GM18868 (cell line): Measurements from ENCODE around the gene UIMC1.
"Not testable (repeated sequence)": the region's sequence is repeated elsewhere in the genome, so short reads cannot be mapped to it uniquely, and the experiment has no call there.

ENCODE experiments used
- ATAC-seq: cut with Tn5 transposase; IDR thresholded peaks from one replicate; pipeline ENCODE4 v1.9.1; 2021; ENCODE audit warnings: mild to moderate bottlenecking, moderate library complexity; ENCODE audit not compliant: unreplicated experiment

The UIMC1 gene

DNA sequence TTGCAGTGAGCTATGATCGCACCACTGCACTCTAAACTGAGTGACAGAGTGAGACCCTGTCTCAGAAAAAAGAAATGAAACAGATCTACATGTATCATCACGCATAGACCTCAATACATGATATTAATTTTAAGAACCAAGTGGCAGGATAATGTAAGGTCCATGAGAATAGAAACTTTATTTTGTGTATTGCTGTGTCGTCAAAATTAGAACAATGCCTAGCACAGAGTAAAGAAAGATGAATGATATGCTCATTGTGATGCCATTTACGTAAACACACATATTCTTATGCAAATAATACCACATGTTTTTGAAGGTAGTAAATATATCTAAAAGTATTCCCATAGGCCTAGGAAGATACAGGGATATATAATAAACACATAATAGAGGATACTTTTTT lies 3.6 kb upstream of the UIMC1 start:
- ATAC-seq = no peak

GRCh38 chr5:177008716-177009115 lies 2.1 kb upstream of the UIMC1 start:
- ATAC-seq = no peak

- ATAC-seq = peak; percentile 55
Observed at GRCh38 chr5:177005619-177006264, 837 bp downstream of the UIMC1 start.

DNA sequence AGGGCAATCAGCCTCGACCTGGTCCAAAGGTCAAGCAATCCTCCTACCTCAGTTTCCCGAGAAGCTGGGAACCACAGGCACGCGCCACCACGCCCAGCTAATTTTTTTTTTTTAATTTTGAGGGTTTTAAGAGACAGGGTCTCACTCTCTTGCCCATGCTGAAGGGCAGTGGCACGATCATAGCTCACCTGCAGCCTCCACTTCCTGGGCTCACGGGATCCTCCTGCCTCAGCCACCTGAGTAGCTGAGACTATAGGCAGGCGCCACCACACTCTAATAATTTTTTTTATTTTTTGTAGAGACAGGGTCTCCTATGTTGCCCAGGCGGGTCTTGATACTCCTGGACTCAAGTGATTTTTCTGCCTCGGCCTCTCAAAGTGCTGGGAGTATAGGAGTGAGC lies 1.6 kb downstream of the UIMC1 start:
- no peak for ATAC-seq

GRCh38 chr5:177003649-177004048 lies 2.9 kb downstream of the UIMC1 start:
- ATAC-seq = no peak

DNA sequence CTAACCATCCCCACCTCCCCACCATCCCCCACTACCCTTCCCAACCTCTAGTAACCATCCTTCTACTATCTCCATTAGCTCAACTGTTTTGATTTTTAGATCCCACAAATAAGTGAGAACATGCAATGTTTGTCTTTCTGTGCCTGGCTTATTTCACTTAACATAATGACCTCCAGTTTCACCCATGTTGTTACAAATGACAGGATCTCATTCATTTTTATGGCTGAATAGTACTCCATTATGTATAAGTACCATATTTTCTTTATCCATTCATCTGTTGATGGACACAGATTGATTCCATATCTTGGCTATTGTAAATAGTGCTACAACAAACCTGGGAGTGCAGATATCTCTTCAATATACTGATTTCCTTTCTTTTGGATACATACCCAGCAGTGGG lies 7.1 kb downstream of the UIMC1 start:
- not testable (repeated sequence) for ATAC-seq

GRCh38 chr5:176998828-176999227 lies 7.8 kb downstream of the UIMC1 start:
- no peak for ATAC-seq

- ATAC-seq = no peak
Observed at GRCh38 chr5:176996780-176997179, 9.8 kb downstream of the UIMC1 start.

GRCh38 chr5:176995896-176996767 lies 10.4 kb downstream of the UIMC1 start:
- peak; percentile 66 for ATAC-seq

DNA sequence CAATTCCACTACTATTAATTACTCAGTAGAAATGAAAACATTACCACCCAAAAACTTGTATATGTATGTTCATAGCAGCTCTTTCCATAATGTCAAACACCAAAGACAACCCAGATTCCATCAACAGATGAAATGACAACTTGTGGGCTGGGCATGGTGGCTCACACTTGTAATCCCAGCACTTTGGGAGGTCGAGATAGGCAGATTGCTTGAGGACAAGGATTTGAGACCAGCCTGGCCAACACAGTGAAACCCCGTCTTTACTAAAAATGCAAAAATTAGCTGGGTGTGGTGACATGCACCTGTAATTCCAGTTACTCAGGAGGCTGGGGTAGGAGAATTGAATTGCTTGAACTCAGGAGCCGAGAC lies 11.5 kb downstream of the UIMC1 start:
- ATAC-seq = no peak

GRCh38 chr5:176994460-176995121 lies 12.0 kb downstream of the UIMC1 start:
- peak; percentile 47 for ATAC-seq

- ATAC-seq = not testable (repeated sequence)
Observed at GRCh38 chr5:176993081-176993480, 13.5 kb downstream of the UIMC1 start.

DNA sequence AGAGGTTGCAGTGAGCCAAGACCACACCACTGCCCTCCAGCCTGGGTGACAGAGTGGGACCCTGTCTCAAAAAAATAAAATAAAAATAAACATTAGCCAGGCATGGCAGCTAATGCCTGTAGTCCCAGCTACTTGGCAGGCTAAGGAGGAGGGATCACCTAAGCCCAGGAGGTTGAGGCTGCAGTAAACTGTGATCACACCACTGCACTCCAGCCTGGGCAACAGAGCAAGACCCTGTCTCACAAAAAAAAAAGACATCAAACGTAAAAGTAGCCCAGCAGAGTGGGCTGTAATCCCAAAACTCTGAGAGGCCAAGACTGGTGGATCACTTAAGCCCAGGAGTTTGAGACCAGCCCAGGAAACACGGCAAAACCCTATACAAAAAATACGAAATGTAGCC lies 19.0 kb downstream of the UIMC1 start:
- ATAC-seq = no peak

GRCh38 chr5:176986280-176986679 lies 20.3 kb downstream of the UIMC1 start:
- no peak for ATAC-seq

GRCh38 chr5:176985516-176985915 lies 21.1 kb downstream of the UIMC1 start:
- ATAC-seq = no peak

- not testable (repeated sequence) for ATAC-seq
Observed at GRCh38 chr5:176984176-176984575, 22.4 kb downstream of the UIMC1 start.

GRCh38 chr5:176983593-176983992 lies 23.0 kb downstream of the UIMC1 start:
- not testable (repeated sequence) for ATAC-seq

DNA sequence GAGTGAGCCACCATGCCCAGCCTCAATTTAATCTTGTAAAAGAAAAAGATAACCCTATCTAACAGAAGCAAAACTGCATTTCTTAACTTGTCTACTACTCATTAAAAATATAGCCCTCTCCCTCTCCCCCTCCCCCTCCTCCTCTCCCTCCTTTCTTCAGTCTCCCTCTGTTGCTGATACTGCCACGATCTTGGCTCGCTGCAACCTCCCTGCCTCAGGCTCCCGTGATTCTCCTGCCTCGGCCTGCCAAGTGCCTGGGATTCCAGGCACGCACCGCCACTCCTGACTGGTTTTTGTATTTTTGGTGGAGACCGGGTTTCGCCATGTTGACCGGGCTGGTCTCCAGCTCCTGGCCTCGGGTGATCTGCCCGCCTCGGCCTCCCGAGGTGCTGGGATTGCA lies 23.5 kb downstream of the UIMC1 start:
- ATAC-seq = not testable (repeated sequence)

DNA sequence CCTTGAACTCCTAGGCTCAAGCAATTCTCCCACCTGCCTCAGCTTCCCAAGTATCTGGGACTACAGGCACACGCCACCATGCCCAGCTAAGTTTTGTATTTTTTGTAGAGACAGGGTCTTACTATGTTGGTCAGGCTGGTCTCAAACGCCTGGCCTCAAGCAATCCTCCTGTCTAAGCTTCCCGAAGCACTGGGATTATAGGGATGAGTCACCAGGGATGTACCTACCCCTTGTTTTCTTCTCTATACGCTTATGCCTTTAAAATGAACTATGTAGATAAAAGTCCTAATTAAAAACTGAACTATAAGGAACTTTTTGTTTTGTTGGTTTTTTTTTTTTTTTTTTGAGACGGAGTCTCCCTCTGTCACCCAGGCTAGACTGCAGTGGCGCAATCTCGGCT lies 25.8 kb downstream of the UIMC1 start:
- no peak for ATAC-seq

DNA sequence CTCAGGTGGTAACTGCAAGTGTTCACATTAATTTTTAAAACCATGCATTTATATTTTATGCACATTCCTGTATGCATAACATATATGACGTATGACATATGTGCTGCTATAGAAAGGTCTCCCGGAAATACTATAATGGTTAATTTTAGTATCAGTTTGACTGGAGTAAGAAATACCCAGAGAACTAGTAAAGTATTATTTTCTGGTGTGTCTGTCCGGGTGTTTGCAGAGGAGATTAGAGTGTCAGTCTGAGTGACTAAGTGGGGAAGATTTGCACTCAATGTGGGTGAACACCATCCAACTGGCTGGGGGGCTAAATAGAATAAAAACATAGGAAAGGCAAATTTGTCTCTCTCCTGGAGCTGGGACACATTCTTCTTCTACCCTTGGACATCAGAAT lies 26.9 kb downstream of the UIMC1 start:
- ATAC-seq = no peak

DNA sequence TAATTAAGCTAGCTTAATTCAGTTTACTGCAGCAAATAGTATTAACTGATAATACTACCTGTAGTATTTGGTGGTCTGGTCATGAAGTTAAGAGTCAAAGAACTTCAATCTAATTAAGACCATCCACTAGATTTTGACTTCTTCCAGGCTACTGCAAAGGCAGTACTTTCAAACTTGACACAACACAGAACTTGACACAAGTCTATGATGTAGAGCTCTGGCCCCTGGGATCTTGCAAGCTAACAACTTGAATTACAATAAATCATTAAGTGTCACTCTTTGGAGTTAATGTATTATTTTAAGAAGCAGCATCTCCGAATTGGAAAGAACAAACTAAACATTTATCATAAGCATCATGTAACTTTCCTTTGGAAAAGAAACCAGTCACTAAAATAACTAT lies 40.9 kb downstream of the UIMC1 start:
- ATAC-seq = no peak

GRCh38 chr5:176959051-176959450 lies 47.5 kb downstream of the UIMC1 start:
- ATAC-seq = no peak
